ENCODE results near the gene CFAP46. TPM values are rescaled to one million over a fixed set of nuclear protein-coding genes. Genes with fewer than 3 reads are reported as not detected.

The CFAP46 gene
- total RNA-seq, 1 donor from 2014 or later = 15.4 TPM

GRCh38 chr10:132861116-132861691 is 81.2 kb downstream of the CFAP46 start:
- no peak for DNase-seq (ENCODE audit: low spot score, unreplicated experiment)
- H3K4me1 Mint-ChIP-seq (ENCODE audit: low read depth) = peaks cover 17% of the 10 kb centered on the region
- H3K27me3 Mint-ChIP-seq = peaks cover 11% of the 10 kb centered on the region
- H3K9me3 Mint-ChIP-seq (ENCODE audit: low read depth) = peaks cover 5% of the 10 kb centered on the region
- TF ChIP-seq, protein P1, sequence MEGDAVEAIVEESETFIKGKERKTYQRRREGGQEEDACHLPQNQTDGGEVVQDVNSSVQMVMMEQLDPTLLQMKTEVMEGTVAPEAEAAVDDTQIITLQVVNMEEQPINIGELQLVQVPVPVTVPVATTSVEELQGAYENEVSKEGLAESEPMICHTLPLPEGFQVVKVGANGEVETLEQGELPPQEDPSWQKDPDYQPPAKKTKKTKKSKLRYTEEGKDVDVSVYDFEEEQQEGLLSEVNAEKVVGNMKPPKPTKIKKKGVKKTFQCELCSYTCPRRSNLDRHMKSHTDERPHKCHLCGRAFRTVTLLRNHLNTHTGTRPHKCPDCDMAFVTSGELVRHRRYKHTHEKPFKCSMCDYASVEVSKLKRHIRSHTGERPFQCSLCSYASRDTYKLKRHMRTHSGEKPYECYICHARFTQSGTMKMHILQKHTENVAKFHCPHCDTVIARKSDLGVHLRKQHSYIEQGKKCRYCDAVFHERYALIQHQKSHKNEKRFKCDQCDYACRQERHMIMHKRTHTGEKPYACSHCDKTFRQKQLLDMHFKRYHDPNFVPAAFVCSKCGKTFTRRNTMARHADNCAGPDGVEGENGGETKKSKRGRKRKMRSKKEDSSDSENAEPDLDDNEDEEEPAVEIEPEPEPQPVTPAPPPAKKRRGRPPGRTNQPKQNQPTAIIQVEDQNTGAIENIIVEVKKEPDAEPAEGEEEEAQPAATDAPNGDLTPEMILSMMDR (IDR thresholded peaks at IDR 0.05; ENCODE audit: unreplicated experiment) = no peak
- H3K4me3 Mint-ChIP-seq (ENCODE audit: low read depth) = no peak overlapping the region
- peaks cover 1% of the 10 kb centered on the region for H3K36me3 Mint-ChIP-seq (ENCODE audit: insufficient read depth)
- H3K27ac Mint-ChIP-seq = no peak overlapping the region

- TF ChIP-seq, protein P1 (IDR thresholded peaks at IDR 0.05; ENCODE audit: unreplicated experiment) = no peak
- Mint-ChIP-seq H3K27me3 (peaks cover 11% of the 10 kb centered on the region), H3K4me1 (ENCODE audit: low read depth) (peaks cover 16% of the 10 kb centered on the region), H3K27ac (no peak overlapping the region), H3K4me3 (ENCODE audit: low read depth) (no peak overlapping the region), H3K9me3 (ENCODE audit: low read depth) (peaks cover 10% of the 10 kb centered on the region), H3K36me3 (ENCODE audit: insufficient read depth) (peaks cover 4% of the 10 kb centered on the region)
- no peak for DNase-seq (ENCODE audit: low spot score, unreplicated experiment)
These were observed 81.8 kb downstream of the CFAP46 start for GRCh38 chr10:132860532-132860931.

GRCh38 chr10:132859084-132859855 is 83.1 kb downstream of the CFAP46 start:
- no peak overlapping the region for H3K4me3 Mint-ChIP-seq (ENCODE audit: low read depth)
- peaks cover 4% of the 10 kb centered on the region for H3K36me3 Mint-ChIP-seq (ENCODE audit: insufficient read depth)
- TF ChIP-seq, protein P1 (IDR thresholded peaks at IDR 0.05; ENCODE audit: unreplicated experiment) = no peak
- no peak for DNase-seq (ENCODE audit: low spot score, unreplicated experiment)
- peaks cover 12% of the 10 kb centered on the region for H3K4me1 Mint-ChIP-seq (ENCODE audit: low read depth)
- H3K9me3 Mint-ChIP-seq (ENCODE audit: low read depth) = peaks cover 10% of the 10 kb centered on the region
- H3K27me3 Mint-ChIP-seq = peaks cover 8% of the 10 kb centered on the region
- no peak overlapping the region for H3K27ac Mint-ChIP-seq

- Mint-ChIP-seq H3K27me3 (peaks cover 8% of the 10 kb centered on the region), H3K4me3 (ENCODE audit: low read depth) (no peak overlapping the region), H3K4me1 (ENCODE audit: low read depth) (peaks cover 8% of the 10 kb centered on the region), H3K27ac (no peak overlapping the region), H3K36me3 (ENCODE audit: insufficient read depth) (peaks cover 7% of the 10 kb centered on the region), H3K9me3 (ENCODE audit: low read depth) (peaks cover 16% of the 10 kb centered on the region)
- no peak for DNase-seq (ENCODE audit: low spot score, unreplicated experiment)
- TF ChIP-seq, protein P1 (IDR thresholded peaks at IDR 0.05; ENCODE audit: unreplicated experiment) = no peak
These were observed 84.0 kb downstream of the CFAP46 start for GRCh38 chr10:132858121-132859081.
